Measurements from ENCODE around the gene RCC2. TPM values are rescaled to one million over a fixed set of nuclear protein-coding genes. Genes with fewer than 3 reads are reported as not detected.
"Not testable (repeated sequence)": the region's sequence is repeated elsewhere in the genome, so short reads cannot be mapped to it uniquely, and the experiment has no call there.

RCC2 gene
- total RNA-seq = 100 to 1,000 TPM in 1 of 2 donors, 10 to 100 TPM in 1; 69.3 to 121 TPM

GRCh38 chr1:17439250-17440073, at the start of gene RCC2:
Gene RCC2, minus strand, starts transcription at chr1:17439677. Its CDS starts 1,163 bp downstream, at chr1:17438514.
- H3K27ac ChIP-seq = peak within 1 kb of the TSS; percentile 87
- H3K27me3 ChIP-seq = no peaks in the 10 kb centered on the region
- no peak for TF ChIP-seq CTCF (IDR thresholded peaks at IDR 0.05)
- peaks cover 17% of the 10 kb centered on the region for H3K4me1 ChIP-seq
- no peaks in the 10 kb centered on the region for H3K36me3 ChIP-seq
- DNase-seq = peak; percentile 54
- peak within 1 kb of the TSS; percentile 82 for H3K4me3 ChIP-seq
- H3K9ac ChIP-seq (ENCODE audit: low read depth in 2 of 2, low read length in 2 of 2) = peak within 1 kb of the TSS; percentile 90
- H3K9me3 ChIP-seq = no peaks in the 10 kb centered on the region
- intact Hi-C loops (cut with DNase I) = no loop called here

GRCh38 chr1:17486242-17486641, 46.8 kb upstream of the RCC2 start:
- no peak for TF ChIP-seq CTCF (IDR thresholded peaks at IDR 0.05)
- Histone ChIP-seq H3K27me3 (no peaks in the 10 kb centered on the region), H3K4me1 (no peaks in the 10 kb centered on the region), H3K36me3 (no peaks in the 10 kb centered on the region), H3K9me3 (no peaks in the 10 kb centered on the region), H3K9ac (ENCODE audit: low read depth in 2 of 2, low read length in 2 of 2) (no peak overlapping the region), H3K4me3 (no peak overlapping the region), H3K27ac (no peak overlapping the region)
- intact Hi-C loops (cut with DNase I) = loop anchor here (5.0 kb wide), 1 partner anchor 64 kb away; no protein-coding TSS in a partner anchor
- no peak for DNase-seq

GRCh38 chr1:17485281-17485680, 45.8 kb upstream of the RCC2 start:
- no peaks in the 10 kb centered on the region for H3K36me3 ChIP-seq
- no peaks in the 10 kb centered on the region for H3K9me3 ChIP-seq
- H3K4me3 ChIP-seq = no peak overlapping the region
- intact Hi-C loops (cut with DNase I) = loop anchor here (5.0 kb wide), 1 partner anchor 63 kb away; no protein-coding TSS in a partner anchor
- H3K27me3 ChIP-seq = no peaks in the 10 kb centered on the region
- no peak for TF ChIP-seq CTCF (IDR thresholded peaks at IDR 0.05)
- H3K27ac ChIP-seq = no peak overlapping the region
- no peak overlapping the region for H3K9ac ChIP-seq (ENCODE audit: low read depth in 2 of 2, low read length in 2 of 2)
- H3K4me1 ChIP-seq = no peaks in the 10 kb centered on the region
- DNase-seq = no peak

- H3K27ac ChIP-seq; H3K9me3 ChIP-seq; intact Hi-C loops (cut with DNase I); H3K27me3 ChIP-seq; H3K36me3 ChIP-seq; H3K4me3 ChIP-seq; H3K9ac ChIP-seq (ENCODE audit: low read depth in 2 of 2, low read length in 2 of 2); DNase-seq; H3K4me1 ChIP-seq: not testable (repeated sequence)
Observed at GRCh38 chr1:17481981-17482380, 42.5 kb upstream of the RCC2 start.

GRCh38 chr1:17480846-17481245, 41.4 kb upstream of the RCC2 start:
- no peak for TF ChIP-seq CTCF (IDR thresholded peaks at IDR 0.05)
- Histone ChIP-seq H3K27me3 (no peaks in the 10 kb centered on the region), H3K9me3 (no peaks in the 10 kb centered on the region), H3K4me1 (no peaks in the 10 kb centered on the region), H3K4me3 (no peak overlapping the region), H3K9ac (ENCODE audit: low read depth in 2 of 2, low read length in 2 of 2) (no peak overlapping the region), H3K27ac (no peak overlapping the region), H3K36me3 (no peaks in the 10 kb centered on the region)
- intact Hi-C loops (cut with DNase I) = no loop called here
- DNase-seq = no peak

- no peak for TF ChIP-seq CTCF (IDR thresholded peaks at IDR 0.05)
- DNase-seq = no peak
- H3K27ac ChIP-seq = no peak overlapping the region
- H3K27me3 ChIP-seq = no peaks in the 10 kb centered on the region
- no peaks in the 10 kb centered on the region for H3K4me1 ChIP-seq
- H3K9ac ChIP-seq (ENCODE audit: low read depth in 2 of 2, low read length in 2 of 2) = no peak overlapping the region
- intact Hi-C loops (cut with DNase I) = no loop called here
- H3K9me3 ChIP-seq = no peaks in the 10 kb centered on the region
- H3K36me3 ChIP-seq = no peaks in the 10 kb centered on the region
- H3K4me3 ChIP-seq = no peak overlapping the region
Observed at GRCh38 chr1:17475752-17476151, 36.3 kb upstream of the RCC2 start.

GRCh38 chr1:17474836-17475555, 35.5 kb upstream of the RCC2 start:
- intact Hi-C loops (cut with DNase I); H3K27ac ChIP-seq; H3K9ac ChIP-seq (ENCODE audit: low read depth in 2 of 2, low read length in 2 of 2): not testable (repeated sequence)

More at GRCh38 chr1:17474836-17475555, 35.5 kb upstream of the RCC2 start:
- H3K27me3 ChIP-seq, H3K36me3 ChIP-seq, H3K4me3 ChIP-seq, H3K9me3 ChIP-seq, DNase-seq, H3K4me1 ChIP-seq: not testable (repeated sequence)
